Measurements from ENCODE around the gene KCNK4. TPM values are rescaled to one million over a fixed set of nuclear protein-coding genes. Genes with fewer than 3 reads are reported as not detected.

The KCNK4 gene
- total and polyA plus RNA-seq, 2 donors (not counting 3 experiments of a cell fraction or from before 2014, with no cell fraction given), result 0.06 to 0.44 TPM

DNA sequence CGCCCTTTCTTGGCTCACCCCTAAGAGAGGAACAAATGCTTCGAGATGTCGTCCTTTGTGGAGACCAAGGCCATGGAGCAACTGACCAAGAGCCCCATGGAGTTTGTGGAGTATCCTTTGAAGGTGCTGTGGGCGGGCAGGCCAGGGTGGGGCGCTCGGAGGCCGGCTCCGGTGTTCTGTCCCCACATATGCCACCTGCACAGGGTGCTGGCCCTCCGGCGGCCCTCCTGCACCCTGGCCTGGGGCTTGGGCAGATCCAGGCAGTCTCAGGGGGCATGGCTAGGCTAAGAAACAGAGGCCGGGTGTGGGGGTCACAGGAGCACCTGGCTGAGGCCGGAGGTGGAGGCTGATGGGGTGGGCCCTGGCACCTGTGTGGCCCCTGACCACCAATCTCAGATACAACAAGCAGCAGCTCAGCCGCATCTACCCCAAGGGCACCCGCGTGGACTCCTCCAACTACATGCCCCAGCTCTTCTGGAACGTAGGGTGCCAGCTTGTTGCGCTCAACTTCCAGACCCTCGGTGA lies 29.5 kb upstream of the KCNK4 start:
- intact Hi-C loops (cut with micrococcal nuclease), result no loop called here
- no peak overlapping the region for H3K9ac ChIP-seq (replicated peaks; ENCODE audit: extremely low read depth, insufficient read depth, low read length)

More for the DNA sequence above, 29.5 kb upstream of the KCNK4 start:
- Histone ChIP-seq H3K9me1 (replicated peaks; ENCODE audit: control insufficient read depth, extremely low read depth, insufficient read depth, low read length) (no peaks in the 10 kb centered on the region), H3K27ac (ENCODE audit: insufficient read depth, low read depth, low read length) (no peak overlapping the region), H3K4me3 (replicated peaks in 1 of 3; ENCODE audit: insufficient read depth in 1 of 3, low read depth in 1 of 3, low read length in 3 of 3) (no peak overlapping the region), H3K27me3 (ENCODE audit: control insufficient read depth in 2 of 2, insufficient read depth in 2 of 2, low read length in 2 of 2) (no peaks in the 10 kb centered on the region), H3K9me3 (replicated peaks; ENCODE audit: control insufficient read depth, insufficient read depth, low read length) (no peaks in the 10 kb centered on the region), H3K4me2 (ENCODE audit: insufficient read depth, low read length) (no peak overlapping the region), H3K79me2 (ENCODE audit: control insufficient read depth, insufficient read depth, low read length) (no peaks in the 10 kb centered on the region), H3K36me3 (ENCODE audit: control insufficient read depth in 2 of 2, extremely low read depth in 1 of 2, insufficient read depth in 2 of 2, low read length in 2 of 2) (peaks cover 18 to 41% of the 10 kb centered on the region in 2 experiments), H4K20me1 (replicated peaks; ENCODE audit: control insufficient read depth, extremely low read depth, insufficient read depth, low read length) (no peaks in the 10 kb centered on the region), H2AFZ (ENCODE audit: low read depth, low read length) (no peak overlapping the region), H3K4me1 (ENCODE audit: control insufficient read depth, extremely low read depth, insufficient read depth, low read length) (peaks cover 22% of the 10 kb centered on the region)
- POLR2A ChIA-PET, result no interaction called here
- no peak for FAIRE-seq
- CTCF ChIA-PET, result interaction anchor here (1.0 kb wide), 1 partner anchor 16 kb away, joined by 3 read pairs; no protein-coding TSS in a partner anchor
- TF ChIP-seq POLR2A (IDR thresholded peaks at IDR 0.05; ENCODE audit: low read depth, low read length) (no peak), FOS (IDR thresholded peaks at IDR 0.05; ENCODE audit: borderline replicate concordance, insufficient read depth, low read length) (no peak), MAX (IDR thresholded peaks at IDR 0.05; ENCODE audit: insufficient read depth, insufficient read length) (no peak), GATA2 (IDR thresholded peaks at IDR 0.05; ENCODE audit: insufficient read depth, insufficient read length, low read depth, low read length) (no peak), JUN (IDR thresholded peaks at IDR 0.05; ENCODE audit: borderline replicate concordance, insufficient read depth, insufficient read length, low read depth) (no peak), POLR2AphosphoS5 (IDR thresholded peaks at IDR 0.05; ENCODE audit: insufficient read depth, low read depth, low read length) (no peak), EZH2 (IDR thresholded peaks at IDR 0.05; ENCODE audit: borderline replicate concordance, low read depth, low read length, severe bottlenecking) (no peak), MYC (IDR thresholded peaks at IDR 0.05; ENCODE audit: low read depth, low read length) (no peak)
- TF ChIP-seq, protein P1, sequence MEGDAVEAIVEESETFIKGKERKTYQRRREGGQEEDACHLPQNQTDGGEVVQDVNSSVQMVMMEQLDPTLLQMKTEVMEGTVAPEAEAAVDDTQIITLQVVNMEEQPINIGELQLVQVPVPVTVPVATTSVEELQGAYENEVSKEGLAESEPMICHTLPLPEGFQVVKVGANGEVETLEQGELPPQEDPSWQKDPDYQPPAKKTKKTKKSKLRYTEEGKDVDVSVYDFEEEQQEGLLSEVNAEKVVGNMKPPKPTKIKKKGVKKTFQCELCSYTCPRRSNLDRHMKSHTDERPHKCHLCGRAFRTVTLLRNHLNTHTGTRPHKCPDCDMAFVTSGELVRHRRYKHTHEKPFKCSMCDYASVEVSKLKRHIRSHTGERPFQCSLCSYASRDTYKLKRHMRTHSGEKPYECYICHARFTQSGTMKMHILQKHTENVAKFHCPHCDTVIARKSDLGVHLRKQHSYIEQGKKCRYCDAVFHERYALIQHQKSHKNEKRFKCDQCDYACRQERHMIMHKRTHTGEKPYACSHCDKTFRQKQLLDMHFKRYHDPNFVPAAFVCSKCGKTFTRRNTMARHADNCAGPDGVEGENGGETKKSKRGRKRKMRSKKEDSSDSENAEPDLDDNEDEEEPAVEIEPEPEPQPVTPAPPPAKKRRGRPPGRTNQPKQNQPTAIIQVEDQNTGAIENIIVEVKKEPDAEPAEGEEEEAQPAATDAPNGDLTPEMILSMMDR (IDR thresholded peaks at IDR 0.05; ENCODE audit: extremely low read depth in 1 of 2, insufficient read depth in 1 of 2, low read depth in 1 of 2, low read length in 2 of 2), result no peak
- BruUV-seq (replicated peaks), result no TSS peak
- no peak for DNase-seq (ENCODE audit: low read depth, low spot score)
- dilution Hi-C loops (cut with MboI; ENCODE audit: extremely low pct_ligation_motif_present, low sequenced_read_pairs), result no loop called here

All from endothelial cell of umbilical vein (primary cell).